ENCODE measurements around the gene USP43.

The USP43 gene

DNA sequence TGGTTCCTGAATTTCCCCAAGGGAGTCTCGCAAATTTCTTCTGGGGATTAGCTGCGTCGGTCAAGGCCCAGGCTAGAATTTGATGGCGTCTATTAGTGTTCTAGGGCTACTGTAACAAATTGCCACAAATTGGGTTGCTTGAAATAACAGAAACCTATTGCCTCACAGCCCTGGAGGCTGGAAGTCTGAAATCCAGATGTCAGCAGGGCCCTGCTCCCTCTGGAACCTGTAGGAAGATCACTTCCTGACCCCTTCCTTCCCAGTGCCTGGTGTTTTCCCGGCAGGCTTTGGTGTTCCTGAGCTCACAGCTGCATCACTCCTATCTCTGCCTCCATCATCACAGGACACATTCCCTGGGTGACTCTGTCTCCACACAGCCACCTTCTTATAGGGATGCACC is 121.7 kb downstream of the USP43 start:
- TF ChIP-seq, protein P1, sequence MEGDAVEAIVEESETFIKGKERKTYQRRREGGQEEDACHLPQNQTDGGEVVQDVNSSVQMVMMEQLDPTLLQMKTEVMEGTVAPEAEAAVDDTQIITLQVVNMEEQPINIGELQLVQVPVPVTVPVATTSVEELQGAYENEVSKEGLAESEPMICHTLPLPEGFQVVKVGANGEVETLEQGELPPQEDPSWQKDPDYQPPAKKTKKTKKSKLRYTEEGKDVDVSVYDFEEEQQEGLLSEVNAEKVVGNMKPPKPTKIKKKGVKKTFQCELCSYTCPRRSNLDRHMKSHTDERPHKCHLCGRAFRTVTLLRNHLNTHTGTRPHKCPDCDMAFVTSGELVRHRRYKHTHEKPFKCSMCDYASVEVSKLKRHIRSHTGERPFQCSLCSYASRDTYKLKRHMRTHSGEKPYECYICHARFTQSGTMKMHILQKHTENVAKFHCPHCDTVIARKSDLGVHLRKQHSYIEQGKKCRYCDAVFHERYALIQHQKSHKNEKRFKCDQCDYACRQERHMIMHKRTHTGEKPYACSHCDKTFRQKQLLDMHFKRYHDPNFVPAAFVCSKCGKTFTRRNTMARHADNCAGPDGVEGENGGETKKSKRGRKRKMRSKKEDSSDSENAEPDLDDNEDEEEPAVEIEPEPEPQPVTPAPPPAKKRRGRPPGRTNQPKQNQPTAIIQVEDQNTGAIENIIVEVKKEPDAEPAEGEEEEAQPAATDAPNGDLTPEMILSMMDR (IDR thresholded peaks at IDR 0.05; ENCODE audit: insufficient read depth, low read length, missing control alignments) = no peak
- CTCF ChIA-PET = interaction anchor here (1.0 kb wide), 1 partner anchor 41 kb away, joined by 5 read pairs; no protein-coding TSS in a partner anchor
- H3K4me3 ChIP-seq (ENCODE audit: low read depth, low read length) = no peak overlapping the region
- POLR2A ChIA-PET = no interaction called here
- no peak for DNase-seq (ENCODE audit: low read depth, low spot score)

DNA sequence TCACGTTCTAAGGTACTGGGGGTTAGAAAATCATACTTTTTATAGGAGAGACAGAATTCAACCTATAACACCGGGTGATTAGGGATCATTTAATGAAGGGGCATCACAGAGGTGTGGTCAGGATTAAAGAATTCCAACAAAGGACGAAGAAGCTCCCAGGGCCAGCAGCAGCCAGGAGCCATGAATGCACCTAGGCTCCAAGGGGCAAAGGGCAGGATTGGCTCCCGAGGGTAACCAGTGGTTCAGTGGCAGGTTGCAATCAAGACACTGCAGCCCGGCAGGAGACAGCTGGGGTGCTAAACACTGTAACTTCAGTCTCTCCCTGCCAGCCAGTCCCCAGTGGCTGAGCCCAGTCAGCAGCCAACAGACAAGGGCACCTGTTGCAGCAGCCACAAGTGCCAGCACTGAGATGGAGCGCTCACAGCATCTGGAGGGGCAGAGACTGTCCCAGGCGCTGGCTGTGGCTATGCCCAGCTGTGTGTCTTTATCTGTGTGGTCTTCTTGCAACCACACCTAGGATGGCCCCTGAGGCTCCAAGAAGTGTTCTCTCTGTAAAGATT is 122.2 kb downstream of the USP43 start:
- ChIA-PET POLR2A (no interaction called here), CTCF (interaction anchor here (1.4 to 1.7 kb wide), 2 partner anchors 39 to 190 kb away, joined by 8 to 12 read pairs; no protein-coding TSS in a partner anchor)
- TF ChIP-seq, protein P1 (IDR thresholded peaks at IDR 0.05; ENCODE audit: insufficient read depth, low read length, missing control alignments) = no peak
- no peak for DNase-seq (ENCODE audit: low read depth, low spot score)
- H3K4me3 ChIP-seq (ENCODE audit: low read depth, low read length) = no peak overlapping the region

DNA sequence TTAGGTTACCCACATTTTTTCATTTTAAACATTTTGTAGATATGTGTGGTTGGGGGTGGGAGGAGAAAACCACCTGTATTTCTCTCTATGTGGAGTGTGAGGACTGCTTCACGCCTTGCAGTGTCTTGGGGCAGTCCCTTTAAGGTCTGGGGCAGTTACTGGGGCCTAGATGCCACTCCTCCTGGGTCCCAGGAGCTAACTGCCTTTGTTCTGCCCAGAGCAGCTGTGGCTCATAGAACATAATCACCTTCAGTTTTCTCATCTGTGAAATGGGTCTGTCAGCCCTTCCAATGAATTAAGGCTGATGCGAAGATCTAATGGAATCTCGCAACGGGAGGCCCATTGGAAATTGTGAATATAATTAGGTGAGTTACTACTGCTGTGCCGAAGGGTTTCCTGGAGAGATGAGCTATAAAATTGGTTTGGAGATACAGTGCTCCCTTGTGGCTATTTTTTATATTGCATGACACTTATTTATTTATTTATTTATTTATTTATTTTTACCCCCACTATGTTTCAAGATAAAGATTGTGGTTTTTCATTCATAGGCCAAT is 123.1 kb downstream of the USP43 start:
- DNase-seq (ENCODE audit: low read depth, low spot score) = no peak
- no peak overlapping the region for H3K4me3 ChIP-seq (ENCODE audit: low read depth, low read length)
- CTCF ChIA-PET = interaction anchor here (0.5 to 1.7 kb wide), 11 partner anchors 9 to 235 kb away, joined by 3 to 12 read pairs (median 3); no protein-coding TSS in a partner anchor
- POLR2A ChIA-PET = no interaction called here
- TF ChIP-seq, protein P1 (IDR thresholded peaks at IDR 0.05; ENCODE audit: insufficient read depth, low read length, missing control alignments) = no peak

DNA sequence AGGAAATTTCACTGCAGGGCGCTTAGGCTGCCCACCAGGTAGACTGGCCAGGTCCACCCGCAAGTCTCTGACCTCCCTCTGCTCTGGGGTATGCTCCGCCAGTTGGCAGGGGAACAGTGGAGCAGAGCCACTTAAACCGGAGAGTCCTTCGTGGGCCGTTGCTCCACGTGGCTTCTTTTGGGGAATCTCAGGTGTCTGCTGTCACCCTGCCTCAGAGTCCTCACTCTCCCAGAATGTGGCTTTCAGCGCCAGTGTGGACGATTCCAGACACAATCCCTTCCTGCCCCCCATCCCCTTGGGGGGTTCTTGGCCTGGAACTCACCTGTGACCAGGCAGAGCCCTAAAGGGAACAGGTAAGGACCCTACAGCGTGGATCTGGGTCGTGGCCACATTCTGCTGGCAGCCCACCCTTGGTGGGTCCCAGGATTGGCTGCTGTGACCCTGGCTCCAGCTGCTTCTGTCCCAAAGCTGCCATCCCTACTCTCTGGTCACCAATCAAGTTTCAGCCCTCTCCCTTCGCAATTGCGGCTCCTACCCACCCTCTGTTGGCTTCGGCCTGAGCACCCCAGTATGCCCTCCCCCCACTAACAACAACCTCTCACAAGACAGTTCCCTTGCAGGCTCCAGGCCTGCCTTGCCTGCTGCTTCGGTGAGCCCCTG is 123.8 kb downstream of the USP43 start:
- TF ChIP-seq, protein P1 (IDR thresholded peaks at IDR 0.05; ENCODE audit: insufficient read depth, low read length, missing control alignments) = no peak
- POLR2A ChIA-PET = no interaction called here
- CTCF ChIA-PET = interaction anchor here (0.5 to 1.7 kb wide), 10 partner anchors 10 to 236 kb away, joined by 3 to 12 read pairs (median 3); no protein-coding TSS in a partner anchor
- no peak overlapping the region for H3K4me3 ChIP-seq (ENCODE audit: low read depth, low read length)
- DNase-seq (ENCODE audit: low read depth, low spot score) = no peak

DNA sequence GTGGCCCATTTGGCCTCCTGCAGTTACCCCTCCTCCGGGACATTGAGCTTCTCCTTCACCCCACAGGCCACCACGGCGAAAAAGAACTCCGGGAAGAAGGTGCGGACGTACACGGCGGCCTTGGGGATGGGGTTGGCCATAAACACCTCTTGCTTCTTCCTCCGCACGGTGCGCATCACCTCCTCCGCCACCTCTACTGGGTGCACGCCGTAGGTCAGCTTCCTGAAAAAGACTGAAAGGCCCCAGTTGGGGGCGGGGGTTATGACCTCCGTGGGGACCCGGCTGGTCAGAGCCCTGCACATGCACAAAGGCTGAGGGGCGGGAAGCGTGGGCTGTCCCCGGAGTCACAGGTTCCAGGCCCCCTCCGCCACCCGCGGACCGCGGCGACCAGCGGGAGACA is 126.1 kb downstream of the USP43 start:
- ChIA-PET POLR2A (no interaction called here), CTCF (no interaction called here)
- no peak overlapping the region for H3K4me3 ChIP-seq (ENCODE audit: low read depth, low read length)
- TF ChIP-seq, protein P1 (IDR thresholded peaks at IDR 0.05; ENCODE audit: insufficient read depth, low read length, missing control alignments) = no peak
- no peak for DNase-seq (ENCODE audit: low read depth, low spot score)

DNA sequence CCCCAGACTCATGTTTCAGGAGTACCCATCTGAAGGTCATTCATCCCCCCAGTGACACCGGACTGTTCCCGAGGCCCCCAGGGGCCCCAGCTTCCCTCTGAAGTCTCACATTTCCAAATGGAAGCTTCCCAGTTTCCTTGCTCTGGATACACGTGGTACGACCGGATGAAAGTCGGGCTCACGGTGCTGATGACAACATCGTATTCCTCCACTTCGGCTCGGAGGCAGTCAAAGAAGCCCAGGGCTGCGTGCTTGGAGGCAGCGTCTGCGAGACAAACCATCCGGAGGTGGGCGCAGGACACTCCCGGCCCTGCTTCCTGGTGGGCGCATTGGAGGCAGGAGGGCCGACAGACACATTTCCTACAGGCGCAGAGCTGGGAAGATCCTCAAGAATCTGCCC is 127.3 kb downstream of the USP43 start:
- H3K4me3 ChIP-seq (ENCODE audit: low read depth, low read length) = no peak overlapping the region
- TF ChIP-seq, protein P1 (IDR thresholded peaks at IDR 0.05; ENCODE audit: insufficient read depth, low read length, missing control alignments) = no peak
- CTCF ChIA-PET = no interaction called here
- no peak for DNase-seq (ENCODE audit: low read depth, low spot score)
- POLR2A ChIA-PET = no interaction called here
